GM18909 (cell line): ENCODE data around the gene C1orf159.
"Not testable (repeated sequence)": the region's sequence is repeated elsewhere in the genome, so short reads cannot be mapped to it uniquely, and the experiment has no call there.

Experiments used
- ATAC-seq: cut with Tn5 transposase; IDR thresholded peaks from one replicate; pipeline ENCODE4 v1.9.1; 2021; ENCODE audit warnings: mild to moderate bottlenecking; ENCODE audit not compliant: unreplicated experiment, poor library complexity

C1orf159 gene

GRCh38 chr1:1083416-1084371 lies 32.2 kb downstream of the C1orf159 start:
- no peak for ATAC-seq

GRCh38 chr1:1082776-1083415 lies 33.0 kb downstream of the C1orf159 start:
- ATAC-seq: no peak

- no peak for ATAC-seq
Observed at GRCh38 chr1:1082239-1082775, 33.6 kb downstream of the C1orf159 start.

GRCh38 chr1:1081311-1082238 lies 34.3 kb downstream of the C1orf159 start:
- ATAC-seq: no peak

- ATAC-seq: no peak
Observed at GRCh38 chr1:1080951-1081310, 35.0 kb downstream of the C1orf159 start.

GRCh38 chr1:1080122-1080757 lies 35.6 kb downstream of the C1orf159 start:
- no peak for ATAC-seq

- ATAC-seq: no peak
Observed at GRCh38 chr1:1079408-1080121, 36.3 kb downstream of the C1orf159 start.

GRCh38 chr1:1077396-1077795 lies 38.5 kb downstream of the C1orf159 start:
- ATAC-seq: not testable (repeated sequence)

- no peak for ATAC-seq
Observed at GRCh38 chr1:1075148-1075935, 40.5 kb downstream of the C1orf159 start.

GRCh38 chr1:1074631-1075147 lies 41.2 kb downstream of the C1orf159 start:
- ATAC-seq: no peak

GRCh38 chr1:1073743-1074587 lies 41.9 kb downstream of the C1orf159 start, which contains the start of gene RNF223:
TSS of gene RNF223 (minus strand) at chr1:1074306. CDS start at chr1:1072566, 1,740 bp downstream.
- no peak for ATAC-seq

GRCh38 chr1:1072849-1073742 lies 42.8 kb downstream of the C1orf159 start:
- no peak for ATAC-seq

GRCh38 chr1:1072299-1072848 lies 43.5 kb downstream of the C1orf159 start:
- no peak for ATAC-seq

- no peak for ATAC-seq
Observed at GRCh38 chr1:1071486-1072298, 44.2 kb downstream of the C1orf159 start.
